ENCODE results near the gene PLPPR5.

DNA sequence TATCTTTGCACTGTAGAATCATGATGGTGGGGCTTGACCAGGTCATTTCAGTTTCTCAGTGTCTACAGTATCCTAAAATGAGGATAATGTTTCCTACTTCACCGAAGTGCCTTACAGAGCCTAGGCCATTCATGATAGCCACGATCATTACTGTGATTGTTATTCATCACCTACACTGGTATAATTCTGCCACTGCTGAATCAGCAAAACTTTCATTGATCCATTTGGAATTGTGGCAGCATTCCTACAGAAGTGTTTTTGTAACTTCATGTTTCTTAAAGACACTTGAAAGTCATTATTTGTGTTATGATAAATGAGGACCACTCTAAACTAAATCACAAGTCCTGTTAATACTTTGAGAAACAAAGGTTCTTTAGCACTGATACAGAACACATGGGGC lies 6.0 kb upstream of the PLPPR5 start:
- TF ChIP-seq POLR2A (IDR thresholded peaks at IDR 0.05; ENCODE audit: low read length) (no peak), GATA1 (IDR thresholded peaks at IDR 0.05; ENCODE audit: low read depth, low read length) (no peak)

Data from erythroblast (primary cell).